COLO668 (cell line): Measurements from ENCODE around the gene NAB2.
"Not testable (repeated sequence)": the region's sequence is repeated elsewhere in the genome, so short reads cannot be mapped to it uniquely, and the experiment has no call there.

ENCODE experiments used
- DNase-seq: peaks from one replicate; lab custom pipeline; 2025; ENCODE audit not compliant: unreplicated experiment; lab: John Stamatoyannopoulos, UW

The NAB2 gene, protein sequence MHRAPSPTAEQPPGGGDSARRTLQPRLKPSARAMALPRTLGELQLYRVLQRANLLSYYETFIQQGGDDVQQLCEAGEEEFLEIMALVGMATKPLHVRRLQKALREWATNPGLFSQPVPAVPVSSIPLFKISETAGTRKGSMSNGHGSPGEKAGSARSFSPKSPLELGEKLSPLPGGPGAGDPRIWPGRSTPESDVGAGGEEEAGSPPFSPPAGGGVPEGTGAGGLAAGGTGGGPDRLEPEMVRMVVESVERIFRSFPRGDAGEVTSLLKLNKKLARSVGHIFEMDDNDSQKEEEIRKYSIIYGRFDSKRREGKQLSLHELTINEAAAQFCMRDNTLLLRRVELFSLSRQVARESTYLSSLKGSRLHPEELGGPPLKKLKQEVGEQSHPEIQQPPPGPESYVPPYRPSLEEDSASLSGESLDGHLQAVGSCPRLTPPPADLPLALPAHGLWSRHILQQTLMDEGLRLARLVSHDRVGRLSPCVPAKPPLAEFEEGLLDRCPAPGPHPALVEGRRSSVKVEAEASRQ

DNA sequence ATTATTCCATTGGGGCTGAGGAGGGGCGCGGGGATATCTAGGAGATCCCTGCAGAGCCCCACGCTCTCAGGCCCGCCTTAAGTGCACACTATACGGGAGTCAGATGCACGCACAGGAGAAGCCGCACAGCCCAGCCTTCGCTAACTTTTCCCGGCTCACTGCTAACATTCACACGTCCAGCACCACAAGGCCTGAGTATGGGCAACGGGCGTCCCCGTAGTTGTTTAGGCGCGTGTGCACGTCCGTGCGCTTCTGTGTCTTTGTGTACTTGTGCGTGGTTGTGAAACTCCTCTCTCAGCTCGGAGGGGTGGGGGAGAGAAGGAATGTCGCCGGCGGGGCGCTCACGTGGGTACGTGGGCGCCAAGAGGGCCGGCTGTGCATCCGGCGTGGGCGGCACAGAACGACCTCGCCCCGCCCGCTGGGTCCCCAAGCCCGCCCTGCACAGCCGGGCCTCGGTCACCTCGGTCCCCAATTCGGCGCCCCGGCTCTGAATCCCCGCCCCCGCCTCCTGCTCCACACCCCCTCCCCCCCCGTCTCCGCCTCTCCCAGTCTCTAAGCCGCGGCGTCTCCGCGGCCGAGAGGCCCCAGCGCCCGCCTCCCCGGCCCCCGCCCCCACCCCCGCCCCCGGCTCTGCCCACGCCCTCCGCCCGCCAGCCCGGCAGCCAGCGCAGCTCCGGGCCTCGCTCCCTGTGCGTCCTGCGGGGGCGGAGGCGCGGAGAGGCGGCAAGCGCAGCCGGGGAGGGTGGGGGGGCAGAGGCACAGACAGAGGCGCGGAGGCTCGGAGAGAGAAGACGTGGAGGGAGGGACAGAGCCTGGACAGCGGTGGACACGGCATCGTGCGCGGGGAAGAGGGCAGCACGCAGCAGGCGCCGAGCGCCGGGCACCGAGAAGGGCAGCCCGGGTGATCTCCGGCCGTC is at the start of gene NAB2:
TSS of gene NAB2 (plus strand) at position 761 of the 917 bp plus-strand sequence. CDS start 158 bp downstream, outside the sequence.
- DNase-seq = peak; percentile 55

DNA sequence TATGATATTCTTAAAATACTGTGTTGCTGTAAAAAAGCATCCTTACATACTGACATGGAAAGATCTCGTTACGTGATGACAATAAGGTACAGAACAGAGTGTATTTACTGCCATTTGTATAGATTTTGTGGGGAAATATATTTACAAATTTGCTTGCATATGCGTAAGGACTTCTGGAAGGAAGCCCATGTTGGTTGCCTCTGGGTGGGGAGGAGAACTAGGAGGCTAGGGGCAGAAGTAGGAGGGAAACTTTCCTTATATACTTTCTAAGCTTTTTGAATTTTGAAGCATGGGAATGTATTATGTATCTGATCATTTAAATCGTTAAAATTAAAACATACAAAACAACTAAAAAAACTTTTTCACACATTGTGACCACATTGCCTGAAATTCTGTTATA is 48.7 kb upstream of the NAB2 start:
- DNase-seq = no peak

DNA sequence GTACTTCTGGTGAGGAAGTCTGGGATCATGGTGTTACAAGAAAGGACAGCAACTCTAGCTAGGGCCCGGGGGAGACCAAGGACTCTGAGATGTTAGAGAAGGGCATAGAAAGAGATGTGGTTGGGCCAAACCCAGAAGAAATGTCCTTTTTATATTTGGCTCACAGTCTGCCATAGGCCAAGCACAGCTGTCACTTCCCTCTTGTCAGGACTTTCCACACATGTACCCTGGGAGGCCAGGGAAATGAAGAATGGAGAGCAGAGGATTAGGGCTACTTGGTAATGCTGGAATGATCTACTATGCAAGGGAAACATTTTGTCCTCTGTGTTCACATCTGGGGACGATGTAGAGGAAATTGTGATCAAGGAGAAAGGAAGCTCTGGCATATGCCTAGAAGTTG is 48.2 kb upstream of the NAB2 start:
- DNase-seq = no peak

DNA sequence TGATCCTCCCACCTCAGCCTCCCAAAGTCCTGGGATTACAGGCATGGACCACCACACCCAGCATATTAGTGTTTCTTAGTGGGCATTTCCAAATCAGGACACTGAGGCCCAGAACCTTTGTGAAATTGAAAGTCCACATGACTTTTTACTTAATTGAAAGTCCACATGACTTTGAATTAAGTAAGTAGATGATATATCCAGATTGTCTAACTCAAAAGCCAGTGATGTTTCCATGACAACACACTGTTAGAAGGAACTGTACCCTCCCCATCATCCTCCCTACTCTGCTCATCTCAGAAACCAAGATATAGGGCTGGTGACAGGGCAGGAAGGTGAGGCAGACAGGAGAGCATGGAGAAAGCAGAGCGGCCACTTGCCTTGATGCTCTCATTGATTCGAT is 46.2 kb upstream of the NAB2 start:
- DNase-seq = no peak

DNA sequence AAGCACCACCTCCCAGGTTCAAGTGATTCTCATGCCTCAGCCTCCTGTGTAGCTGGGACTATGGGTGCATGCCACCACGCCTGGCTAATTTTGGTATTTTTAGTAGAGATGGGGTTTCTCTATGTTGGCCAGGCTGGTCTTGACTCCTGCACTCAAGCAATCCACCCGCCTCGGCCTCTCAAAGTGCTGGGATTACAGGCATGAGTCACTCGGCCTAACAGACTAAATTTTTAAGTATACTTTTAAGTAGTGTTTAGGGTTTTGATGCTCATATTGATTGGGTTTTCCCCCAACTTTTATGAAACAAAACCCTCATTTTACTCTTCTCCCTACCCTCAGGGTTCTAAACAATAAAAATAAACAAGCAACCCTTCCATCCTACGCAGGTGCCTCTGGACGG is 44.4 kb upstream of the NAB2 start:
- DNase-seq = no peak

DNA sequence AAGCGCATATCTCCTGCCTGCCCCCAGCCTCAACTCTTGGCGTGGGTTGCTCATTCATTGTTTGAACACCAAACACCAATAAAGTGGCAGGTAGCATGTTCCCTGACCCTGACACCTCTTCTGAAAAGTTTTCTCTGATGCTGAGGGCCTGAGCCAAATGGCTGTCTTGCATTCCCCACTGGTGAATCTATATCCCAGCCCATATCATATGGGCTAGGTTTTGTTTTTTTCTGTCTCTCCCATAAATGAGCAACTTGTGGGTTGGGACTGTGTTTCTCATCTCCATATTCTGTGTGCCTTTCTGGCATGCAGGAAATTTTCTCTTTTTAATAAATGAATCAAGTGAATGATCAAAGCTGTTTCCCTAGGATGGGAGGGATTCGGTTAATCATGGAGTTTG is 44.0 kb upstream of the NAB2 start:
- no peak for DNase-seq

DNA sequence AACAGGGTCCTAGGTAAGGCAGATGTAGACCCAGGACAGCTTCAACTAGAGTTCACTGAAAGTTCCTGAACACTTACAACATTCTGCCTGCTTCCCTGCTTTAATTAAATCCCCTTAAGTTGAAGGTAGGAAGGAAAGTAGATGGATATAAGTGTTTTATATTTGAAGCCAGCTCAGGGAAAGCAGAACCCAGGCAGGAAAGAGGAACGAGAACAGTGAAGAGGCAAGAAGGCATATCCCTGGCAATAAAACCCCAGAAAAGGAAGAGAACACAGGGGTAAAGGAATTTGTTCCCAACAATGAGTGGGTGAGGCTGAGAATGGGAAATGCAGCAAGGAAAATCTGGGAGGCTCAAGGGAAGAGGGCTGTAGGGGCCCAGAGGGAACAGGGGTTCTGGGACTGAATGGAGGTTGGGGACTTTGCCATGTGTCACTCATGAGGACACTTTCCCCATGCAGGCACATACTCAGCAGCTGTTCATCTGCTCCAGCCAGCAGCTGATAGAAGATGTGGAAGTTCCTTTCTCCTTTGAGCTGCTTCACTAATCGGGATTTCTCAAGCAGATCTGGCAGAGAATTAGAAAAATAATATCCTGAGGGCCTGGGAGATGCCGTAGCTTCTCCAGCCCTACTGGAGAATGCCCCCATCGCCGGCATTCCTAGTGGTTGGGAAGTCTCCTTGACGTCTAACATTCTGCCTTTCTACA is 42.7 kb upstream of the NAB2 start:
- DNase-seq = no peak

DNA sequence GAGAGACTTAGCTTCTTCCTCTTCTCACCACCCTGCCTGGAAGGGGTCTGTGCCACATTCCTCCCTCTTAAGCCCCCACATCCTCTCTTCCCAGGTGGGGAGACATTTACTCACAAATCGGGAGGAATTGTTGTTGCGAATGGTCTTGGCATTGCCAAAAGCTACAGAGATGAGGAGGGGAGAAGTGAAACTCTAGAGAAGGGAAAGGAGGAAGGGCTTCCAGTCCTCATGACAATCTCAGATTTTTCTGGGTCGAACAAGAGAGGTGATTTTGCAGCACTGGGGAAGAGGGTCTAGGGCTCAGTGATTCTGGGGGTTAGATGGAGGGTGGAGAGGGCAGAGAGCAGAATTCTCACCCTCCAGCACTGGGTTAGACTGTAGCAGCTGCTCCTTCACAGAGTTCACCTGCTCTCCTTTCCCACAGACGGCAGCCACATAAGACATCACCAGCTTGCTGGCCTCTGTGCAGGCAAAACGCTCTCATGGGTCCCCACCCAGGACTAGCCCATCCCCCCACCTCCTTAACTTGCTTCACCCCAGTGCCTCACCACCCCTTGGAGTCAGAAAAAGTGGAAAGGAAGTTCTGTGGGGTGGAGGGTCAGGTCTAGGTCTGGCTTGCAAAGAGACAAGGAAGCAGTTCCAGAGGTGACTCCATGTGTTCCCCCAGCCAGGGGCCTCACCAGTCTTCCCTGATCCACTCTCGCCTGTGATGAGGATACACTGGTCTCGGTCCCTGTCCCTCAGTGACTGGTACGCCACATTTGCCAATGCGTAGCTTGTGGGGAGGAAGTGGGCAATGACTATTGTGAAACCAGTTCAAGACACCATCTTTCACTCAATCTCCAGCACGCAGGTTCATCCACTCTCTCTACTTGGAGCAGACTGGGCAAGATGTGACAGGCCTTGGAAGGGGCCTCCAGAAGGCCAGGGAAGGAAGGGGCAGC is 41.7 kb upstream of the NAB2 start:
- DNase-seq = no peak

DNA sequence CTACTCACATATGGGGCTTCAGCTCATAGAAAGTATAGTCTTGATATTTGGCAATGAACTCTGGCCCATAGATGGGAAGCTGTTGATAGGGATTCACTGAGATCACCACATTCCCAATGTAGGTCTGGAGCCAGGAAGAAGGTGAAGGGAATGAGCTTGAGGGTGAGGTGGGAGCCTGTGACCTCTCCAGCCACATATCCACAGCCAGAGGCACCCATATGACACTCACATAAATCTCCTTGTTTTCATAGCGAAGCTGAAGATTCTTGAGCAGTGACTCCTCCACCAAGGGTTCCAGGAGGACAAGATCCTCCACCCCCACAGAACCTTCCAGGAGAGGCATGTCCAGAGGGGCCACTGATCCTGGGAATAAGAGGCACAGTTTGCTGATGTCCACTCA is 40.9 kb upstream of the NAB2 start:
- DNase-seq = no peak

DNA sequence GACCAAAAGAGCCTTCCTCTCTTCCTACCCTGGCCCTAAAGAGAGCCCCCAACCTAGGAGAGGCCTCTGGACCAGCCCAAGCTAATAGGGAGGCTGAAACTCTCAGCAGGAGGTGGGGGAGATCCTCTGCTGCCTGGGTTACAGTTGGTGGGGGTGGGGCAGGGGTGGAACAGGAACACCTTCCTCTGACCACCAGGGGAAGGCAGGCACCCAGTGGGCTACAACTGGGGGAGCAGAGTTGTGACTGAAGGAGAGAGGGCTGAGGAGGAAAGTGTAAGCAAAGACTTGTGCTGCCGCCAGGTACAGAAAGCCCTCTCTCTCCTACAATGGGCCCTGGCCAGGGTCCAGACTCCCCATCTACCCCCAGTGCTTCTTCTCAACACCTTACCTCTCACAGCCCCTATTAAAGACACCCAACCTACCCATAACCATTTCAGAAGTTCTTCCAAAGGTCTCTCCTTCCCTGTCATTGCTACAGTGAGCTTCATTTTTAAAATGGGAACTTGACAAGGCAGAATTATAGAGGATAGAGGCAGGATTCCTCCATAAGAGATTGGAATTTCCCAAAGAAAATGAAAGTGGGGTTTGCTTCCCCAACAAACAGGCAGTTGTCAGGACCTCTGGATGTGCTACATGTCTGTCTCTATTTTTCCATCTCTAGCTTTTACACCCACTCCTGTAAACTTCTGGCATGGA is 40.3 kb upstream of the NAB2 start:
- DNase-seq = no peak

DNA sequence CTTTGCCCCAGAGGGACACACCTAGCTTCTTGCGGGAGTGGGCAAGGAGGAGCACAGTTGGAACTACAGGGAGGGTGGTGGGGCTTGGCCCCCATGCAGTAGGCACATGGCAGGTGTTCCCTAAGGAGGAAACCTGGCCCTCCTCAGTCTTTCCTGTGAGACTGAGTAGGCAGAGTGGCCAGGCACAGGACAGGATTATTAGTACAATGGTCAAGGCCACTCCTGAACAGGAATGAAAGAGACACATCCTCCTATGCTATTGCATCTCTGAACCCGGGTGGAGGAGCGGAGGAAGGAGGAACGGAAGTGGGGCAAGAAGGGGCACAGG is 39.8 kb upstream of the NAB2 start:
- no peak for DNase-seq

DNA sequence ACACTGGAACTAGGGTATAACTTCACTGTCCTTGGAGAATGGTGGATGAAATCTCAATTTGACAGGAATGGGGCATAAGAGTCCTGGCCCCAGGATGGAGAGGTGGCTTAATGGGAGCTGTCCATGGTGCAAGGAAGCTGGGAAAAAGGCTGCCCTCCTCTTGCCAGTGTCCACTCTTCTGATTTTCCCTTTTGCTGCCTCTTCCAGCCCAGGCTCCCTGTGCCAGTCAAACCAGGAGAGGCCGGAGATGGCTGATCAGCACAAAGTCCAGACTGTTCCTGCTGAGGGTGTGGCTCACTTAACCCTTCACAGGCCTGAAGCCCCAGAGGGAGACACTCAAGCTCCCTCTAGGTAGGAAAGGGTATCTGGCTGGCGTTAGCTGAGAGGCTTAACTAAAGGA is 39.0 kb upstream of the NAB2 start, which contains the start of gene MYO1A:
TSS of gene MYO1A (minus strand) at position 240 of the 400 bp plus-strand sequence. CDS start 1,806 bp downstream, outside the sequence.
- DNase-seq = no peak

DNA sequence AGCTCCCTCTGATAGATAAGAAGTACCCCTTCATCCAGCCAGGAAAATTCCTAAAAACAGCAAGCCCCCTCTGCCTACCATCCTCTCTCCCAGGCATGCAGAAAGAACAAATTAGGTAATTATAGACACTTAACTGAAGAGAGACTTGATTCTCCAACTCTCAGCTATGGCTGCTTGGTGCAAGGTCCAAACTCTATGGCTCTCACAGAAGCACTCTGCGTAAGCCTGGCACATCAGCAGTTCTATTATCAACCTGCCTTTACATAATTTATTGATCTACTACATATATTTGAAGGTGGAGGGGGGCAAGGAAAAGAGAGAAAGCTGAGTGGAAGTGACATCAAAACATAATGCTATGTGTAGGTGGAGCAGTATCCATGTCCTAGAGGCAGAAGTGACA is 37.9 kb upstream of the NAB2 start:
- DNase-seq = no peak

DNA sequence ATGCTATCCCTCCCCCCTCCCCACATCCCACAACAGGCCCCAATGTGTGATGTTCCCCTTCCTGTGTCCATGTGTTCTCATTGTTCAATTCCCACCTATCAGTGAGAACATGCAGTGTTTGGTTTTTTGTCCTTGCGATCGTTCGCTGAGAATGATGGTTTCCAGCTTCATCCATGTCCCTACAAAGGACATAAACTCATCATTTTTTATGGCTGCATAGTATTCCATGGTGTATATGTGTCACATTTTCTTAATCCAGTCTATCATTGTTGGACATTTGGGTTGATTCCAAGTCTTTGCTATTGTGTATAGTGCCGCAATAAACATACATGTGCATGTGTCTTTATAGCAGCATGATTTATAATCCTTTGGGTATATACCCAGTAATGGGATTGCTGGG is 35.8 kb upstream of the NAB2 start:
- DNase-seq = not testable (repeated sequence)

DNA sequence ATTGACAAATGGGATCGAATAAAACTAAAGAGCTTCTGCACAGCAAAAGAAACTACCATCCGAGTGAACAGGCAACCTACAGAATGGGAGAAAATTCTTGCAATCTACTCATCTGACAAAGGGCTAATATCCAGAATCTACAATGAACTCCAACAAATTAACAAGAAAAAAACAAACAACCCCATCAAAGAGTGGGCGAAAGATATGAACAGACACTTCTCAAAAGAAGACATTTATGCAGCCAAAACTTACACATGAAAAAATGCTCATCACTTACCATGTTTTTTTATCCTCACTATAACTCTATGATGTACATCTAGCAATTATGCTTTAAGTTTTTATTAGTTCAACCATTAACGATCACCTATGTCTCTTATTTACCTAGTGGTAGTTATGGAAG is 35.0 kb upstream of the NAB2 start:
- not testable (repeated sequence) for DNase-seq

DNA sequence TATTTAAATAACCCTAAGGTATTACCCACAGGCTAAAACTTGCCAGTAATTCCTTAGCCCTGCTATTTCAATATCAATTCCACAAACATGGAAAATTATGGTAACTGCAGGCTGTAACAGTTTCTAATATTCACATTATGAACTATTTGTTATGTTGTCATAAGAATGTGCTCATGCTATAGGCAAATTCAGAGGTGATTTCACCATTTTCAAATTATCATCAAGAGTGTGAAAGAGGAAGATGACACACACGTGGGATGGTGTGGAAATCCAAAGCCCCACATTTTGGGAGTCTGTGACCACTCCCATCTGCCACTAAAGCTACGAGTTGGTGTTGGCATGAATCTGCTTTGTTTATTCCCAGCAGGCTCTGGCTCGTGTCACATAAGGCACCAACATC is 33.1 kb upstream of the NAB2 start:
- no peak for DNase-seq

DNA sequence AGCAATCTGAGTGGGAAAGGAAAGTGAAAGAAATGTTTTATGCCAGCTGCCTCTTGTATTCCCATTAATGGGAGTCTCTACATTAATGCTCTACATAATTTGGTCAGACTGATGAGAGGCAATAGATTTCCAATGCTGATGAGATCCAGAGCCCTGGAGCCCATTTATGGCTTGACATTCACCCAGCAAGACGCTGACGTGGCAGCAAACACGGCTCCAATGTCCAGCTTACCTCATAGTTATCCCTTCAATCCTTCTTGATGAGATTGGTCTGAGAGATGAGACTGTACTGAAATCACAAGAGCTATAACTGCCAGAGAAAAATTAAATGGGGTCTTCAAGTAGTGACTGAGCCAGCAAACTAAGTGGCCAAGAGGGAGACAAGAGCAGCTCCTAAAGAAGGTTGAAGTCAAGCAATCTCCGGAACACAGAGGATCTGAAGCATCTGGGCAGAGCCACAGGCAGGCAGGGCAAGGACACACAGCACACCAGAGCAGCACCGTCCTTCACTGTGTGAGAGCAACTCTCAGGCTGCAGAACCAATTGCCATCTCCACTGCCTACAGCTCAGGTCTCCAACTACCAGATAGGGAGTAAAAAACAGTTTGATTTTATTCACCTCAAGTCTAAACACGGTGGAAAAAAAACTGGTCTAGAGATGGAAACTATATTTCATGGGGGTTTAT is 31.7 kb upstream of the NAB2 start:
- no peak for DNase-seq

DNA sequence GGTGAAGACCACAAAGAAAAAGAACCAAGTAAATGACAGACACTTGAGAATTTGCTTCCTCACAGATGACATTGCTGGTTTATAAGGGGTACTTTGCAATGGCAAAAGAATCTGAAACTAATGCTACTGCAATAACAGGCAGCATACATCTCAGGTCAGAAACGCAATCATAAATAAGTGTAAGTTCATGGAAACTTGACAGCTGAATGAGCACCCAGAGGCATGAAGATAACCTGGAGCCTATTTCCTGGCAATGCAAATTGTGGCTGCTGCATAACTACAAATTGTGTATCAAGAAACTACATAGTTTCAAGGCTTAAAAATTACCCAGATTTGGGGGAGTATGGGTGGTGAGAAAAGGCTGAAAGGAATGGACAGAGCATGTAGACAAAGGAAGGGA is 30.5 kb upstream of the NAB2 start:
- DNase-seq = no peak
